IMR-90 (cell line): Measurements from ENCODE around the gene TTC23. TPM values are rescaled to one million over a fixed set of nuclear protein-coding genes. Genes with fewer than 3 reads are reported as not detected.

Experiments used
- ATAC-seq: fragments of 200-7000 bp; cut with Tn5 transposase; 2 replicates; pipeline ENCODE4 v1.9.1; 2020; ENCODE audit warnings: low read depth, mild to moderate bottlenecking, moderate library complexity
- BruUV-seq: library from RNA; stranded (reverse); fragments of 400-500 nt; replicated peaks from 2 replicates; lab custom pipeline; 2021; lab: Mats Ljungman, UMichigan
- CTCF ChIA-PET: fragments of 300-600 bp; formaldehyde crosslinking; extraction: SDS; loops from one replicate; lab custom pipeline; 2021; ENCODE audit warnings: antibody characterized with exemption; lab: Yijun Ruan, JAX
- POLR2A ChIA-PET: fragments of 300-600 bp; sonication (Branson Sonifier 250); formaldehyde crosslinking; loops from one replicate; lab custom pipeline; 2022; ENCODE audit warnings: antibody characterized with exemption; ENCODE audit not compliant: unreplicated experiment; lab: Charles Lee
- DNase-seq: peaks from one replicate; pipeline ENCODE4 v3.0.0; 2013
- H2AFZ ChIP-seq: replicated peaks from 2 replicates; pipeline ENCODE3; 2013; ENCODE audit warnings: low read length, mild to moderate bottlenecking; ENCODE audit not compliant: poor library complexity
- H2AK5ac ChIP-seq: 2 replicates; pipeline ENCODE4 v1.6.1; 2013; ENCODE audit warnings: low read depth, low read length, inconsistent platforms
- H2AK9ac ChIP-seq: replicated peaks from 2 replicates; pipeline ENCODE3; 2013; ENCODE audit warnings: mild to moderate bottlenecking, low read depth, low read length, moderate library complexity; ENCODE audit not compliant: poor library complexity
- H2BK120ac ChIP-seq: 2 replicates; pipeline ENCODE4 v1.6.1; 2013; ENCODE audit warnings: low read depth, low read length, inconsistent platforms
- H2BK15ac ChIP-seq: 3 replicates; pipeline ENCODE4 v1.6.1; 2013; ENCODE audit warnings: low read depth, low read length, inconsistent platforms
- H2BK20ac ChIP-seq: 2 replicates; pipeline ENCODE4 v1.6.1; 2013; ENCODE audit warnings: low read depth, mild to moderate bottlenecking, inconsistent platforms, low read length, moderate library complexity
- H2BK5ac ChIP-seq: 2 replicates; pipeline ENCODE4 v1.6.1; 2013; ENCODE audit warnings: mild to moderate bottlenecking, low read depth, low read length, inconsistent platforms; ENCODE audit not compliant: poor library complexity, severe bottlenecking
- H3K14ac ChIP-seq: replicated peaks from 2 replicates; pipeline ENCODE4 v1.6.1; 2013; ENCODE audit warnings: low read depth, low read length, inconsistent platforms
- H3K18ac ChIP-seq: 2 replicates; pipeline ENCODE4 v1.6.1; 2013; ENCODE audit warnings: low read depth, low read length, control low read depth
- H3K23ac ChIP-seq: 2 replicates; pipeline ENCODE4 v1.6.1; 2013; ENCODE audit warnings: low read depth, low read length, inconsistent platforms
- H3K27ac ChIP-seq: 2 replicates; pipeline ENCODE4 v1.5.1; 2013; ENCODE audit warnings: mild to moderate bottlenecking, control low read depth, low read length; ENCODE audit not compliant: insufficient read depth
- H3K27me3 ChIP-seq: 2 replicates; pipeline ENCODE4 v1.6.1; 2013; ENCODE audit warnings: low read length; ENCODE audit not compliant: control insufficient read depth, insufficient read depth
- H3K36me3 ChIP-seq: 2 replicates; pipeline ENCODE4 v1.6.1; 2013; ENCODE audit warnings: low read length, mixed read lengths; ENCODE audit not compliant: control insufficient read depth, insufficient read depth
- H3K4ac ChIP-seq: 2 replicates; pipeline ENCODE4 v1.6.1; 2013; ENCODE audit warnings: low read depth, low read length, inconsistent platforms
- H3K4me1 ChIP-seq: 2 replicates; pipeline ENCODE4 v1.6.1; 2013; ENCODE audit warnings: low read length, mixed read lengths; ENCODE audit not compliant: control insufficient read depth, insufficient read depth
- H3K4me2 ChIP-seq: 2 replicates; pipeline ENCODE4 v1.6.1; 2013; ENCODE audit warnings: low read depth, mild to moderate bottlenecking, control low read depth, low read length, moderate library complexity
- H3K4me3 ChIP-seq: 2 replicates; pipeline ENCODE4 v1.5.1; 2013; ENCODE audit warnings: low read depth, mild to moderate bottlenecking, control low read depth, low read length, moderate library complexity; ENCODE audit not compliant: insufficient read depth
- H3K56ac ChIP-seq: 2 replicates; pipeline ENCODE4 v1.6.1; 2013; ENCODE audit warnings: low read length, inconsistent platforms; ENCODE audit not compliant: insufficient read depth; ENCODE audit errors: extremely low read depth
- H3K79me1 ChIP-seq, 2 experiments: 2 replicates each; pipeline ENCODE4 v1.6.1; 2013; ENCODE audit warnings: low read length in 2 of 2, inconsistent platforms in 1 of 2, low read depth in 1 of 2
- H3K9ac ChIP-seq: 2 replicates; pipeline ENCODE4 v1.6.1; 2013; ENCODE audit warnings: low read depth, low read length, control low read depth
- H3K9me1 ChIP-seq: 2 replicates; pipeline ENCODE4 v1.6.1; 2013; ENCODE audit warnings: low read length, inconsistent platforms; ENCODE audit not compliant: insufficient read depth
- H3K9me3 ChIP-seq: 2 replicates; pipeline ENCODE4 v1.6.1; 2013; ENCODE audit warnings: low read length; ENCODE audit not compliant: control insufficient read depth, insufficient read depth
- H4K20me1 ChIP-seq: 2 replicates; pipeline ENCODE4 v1.6.1; 2013; ENCODE audit warnings: low read length, inconsistent platforms; ENCODE audit not compliant: insufficient read depth
- H4K5ac ChIP-seq: 2 replicates; pipeline ENCODE4 v1.6.1; 2013; ENCODE audit warnings: mild to moderate bottlenecking, low read depth, low read length, control low read depth
- H4K8ac ChIP-seq, 2 experiments: 2 replicates each; pipeline ENCODE4 v1.6.1; 2013; ENCODE audit warnings: low read depth in 2 of 2, low read length in 2 of 2, control low read depth in 1 of 2, inconsistent platforms in 1 of 2
- H4K91ac ChIP-seq: 2 replicates; pipeline ENCODE4 v1.6.1; 2013; ENCODE audit warnings: low read depth, low read length, inconsistent platforms; ENCODE audit not compliant: insufficient read depth
- CEBPB ChIP-seq: IDR thresholded peaks from 2 replicates; pipeline ENCODE4 v1.6.1; 2012; ENCODE audit warnings: low read depth, low read length, improper control_type of control experiment
- CHD1 ChIP-seq: IDR thresholded peaks from 2 replicates; pipeline ENCODE4 v1.6.1; 2012; ENCODE audit warnings: low read depth, low read length, improper control_type of control experiment
- MAZ ChIP-seq: IDR thresholded peaks from 2 replicates; pipeline ENCODE4 v1.6.1; 2012; ENCODE audit warnings: low read depth, mild to moderate bottlenecking, low read length, improper control_type of control experiment, moderate library complexity, borderline replicate concordance
- MXI1 ChIP-seq: IDR thresholded peaks from 2 replicates; pipeline ENCODE4 v1.6.1; 2012; ENCODE audit warnings: low read depth, mild to moderate bottlenecking, low read length, moderate library complexity, borderline replicate concordance
- NFE2L2 ChIP-seq: fragments of 150-350 bp; IDR thresholded peaks from 2 replicates; pipeline ENCODE4 v1.6.1; 2016; ENCODE audit warnings: low read depth, mild to moderate bottlenecking, low read length
- POLR2A ChIP-seq: IDR thresholded peaks from 2 replicates; pipeline ENCODE4 v1.6.1; 2012; ENCODE audit warnings: mild to moderate bottlenecking, low read depth, low read length
- RAD21 ChIP-seq: IDR thresholded peaks from 2 replicates; pipeline ENCODE4 v1.6.1; 2012; ENCODE audit warnings: low read length, improper control_type of control experiment
- WGBS, 2 experiments: methylation state at CpG; one replicate each; pipeline versions ENCODE4 v1.1.5 to v1.1.7; 2013; ENCODE audit warnings: missing lambda C conversion rate in 2 of 2; ENCODE audit not compliant: insufficient read length in 1 of 2; ENCODE audit errors: extremely low coverage in 2 of 2; 5-methylcytosine and 5-hydroxymethylcytosine counted together
- dilution Hi-C: fragments of 300-500 bp; cut with HindIII; formaldehyde crosslinking; loops from one replicate; pipeline ENCODE4 v1.14.3; 2018; ENCODE audit warnings: low sequenced_read_pairs; ENCODE audit not compliant: unreplicated experiment
- in situ Hi-C: fragments of 300-500 bp; cut with MboI; formaldehyde crosslinking; loops from 3 replicates; pipeline ENCODE4 v1.14.3; 2019; ENCODE audit warnings: low sequenced_read_pairs, inconsistent platforms, mixed read lengths
- intact Hi-C: fragments of 100-400 bp; cut with micrococcal nuclease; formaldehyde crosslinking; loops from 2 replicates; pipeline ENCODE4 v1.10.0; 2022
- polyA plus RNA-seq, 3 experiments: library from polyadenylated mRNA; depleted of rRNA; stranded (reverse); fragments of >200 nt; gene quantifications; 2 replicates each; pipeline ENCODE4 v1.2.3, GENCODE V29; 2012; ENCODE audit warnings: low replicate concordance in 1 of 3
- total RNA-seq: library from RNA; depleted of rRNA; stranded (reverse); fragments of >200 nt; gene quantifications from 2 replicates; pipeline ENCODE4 v1.2.3, GENCODE V29; 2012
- TF ChIP-seq, protein P1 (sequence below): fragments of 150-350 bp; IDR thresholded peaks from 2 replicates; pipeline ENCODE4 v1.6.1; 2016; ENCODE audit warnings: low read depth, mild to moderate bottlenecking, low read length, moderate library complexity, borderline replicate concordance

The TTC23 gene
- total and polyA plus RNA-seq, 2 of the 4 experiments (the other 2 are of a cell fraction) = 7.8 to 29.8 TPM

DNA sequence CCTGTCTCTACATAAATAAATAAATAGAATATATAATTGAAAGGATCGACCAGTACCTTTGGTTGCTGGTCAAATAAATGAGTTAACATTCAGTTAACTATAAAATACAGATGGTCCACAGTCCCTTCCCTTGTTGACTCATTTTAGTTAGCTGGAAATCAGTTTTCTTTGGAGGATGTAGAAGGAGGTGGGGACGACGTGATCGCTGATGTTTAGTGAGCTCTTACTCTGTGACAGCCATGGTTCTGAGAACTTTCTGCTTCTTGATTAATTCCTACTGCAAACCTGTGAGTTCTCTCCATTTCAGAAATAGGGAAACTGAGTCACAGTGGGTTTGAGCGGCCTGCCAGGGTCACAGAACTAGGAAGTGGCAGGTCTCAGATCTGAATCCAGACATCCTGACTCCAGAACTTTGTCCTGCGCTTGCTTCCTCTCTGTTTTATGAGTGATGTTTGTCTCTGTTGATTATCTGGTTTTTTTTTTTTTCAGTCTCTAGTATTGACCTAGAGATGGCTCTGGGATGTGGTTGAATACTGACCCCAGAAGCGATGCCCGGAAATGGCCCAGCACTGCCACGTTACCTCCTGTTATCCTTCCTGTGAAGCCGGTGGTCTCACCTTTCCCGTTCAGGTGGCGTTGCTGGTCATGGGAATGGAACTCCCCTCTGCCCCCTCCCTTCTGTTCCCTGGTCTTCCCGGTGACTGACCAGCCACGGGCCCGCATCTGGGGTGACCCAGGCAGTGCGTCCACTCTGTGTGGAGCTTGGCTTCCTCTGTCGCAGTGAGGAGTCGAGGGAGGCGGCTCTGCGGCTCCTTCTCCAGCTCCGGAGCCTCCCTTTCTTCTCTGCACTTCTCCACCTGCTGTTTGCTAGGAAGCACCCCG, 126.3 kb downstream of the TTC23 start:
- in situ Hi-C loops (loop anchor here (25.0 kb wide), 1 partner anchor 614 kb away; the partner anchor contains the start of gene LYSMD4), dilution Hi-C loops (loop anchor here (25.0 kb wide), 1 partner anchor 89 kb away; no protein-coding TSS in a partner anchor), intact Hi-C loops (loop anchor here (5.0 kb wide), 1 partner anchor 89 kb away; no protein-coding TSS in a partner anchor)
- Histone ChIP-seq H3K4me1 (peaks cover 14% of the 10 kb centered on the region), H3K27ac (peak overlapping the region; percentile 71), H3K9ac (peak overlapping the region; percentile 6; the same call in 1 of the 2 replicates), H3K27me3 (no peaks in the 10 kb centered on the region), H4K5ac (peak overlapping the region; percentile 39; the same call in 1 of the 2 replicates), H3K79me1 (peaks cover 5 to 24% of the 10 kb centered on the region in 2 experiments; a peak in 3 of 4 replicates), H2BK15ac (peak overlapping the region; percentile 60; the same call in 2 of the 3 replicates), H2AFZ (peak overlapping the region; percentile 75), H2BK5ac (peak overlapping the region; percentile 77), H4K91ac (peak overlapping the region; percentile 64), H3K23ac (peak overlapping the region; percentile 63; the same call in 1 of the 2 replicates), H2AK5ac (peak overlapping the region; percentile 89), H2BK20ac (peak overlapping the region; percentile 73), H3K9me1 (peaks cover 22% of the 10 kb centered on the region), H4K8ac (peak overlapping the region in 1 of 2 experiments; percentile 78; a peak in 2 of 4 replicates), H2AK9ac (peak overlapping the region; percentile 83), H3K14ac (peak overlapping the region; percentile 42), H2BK120ac (peak overlapping the region; percentile 88), H3K4ac (peak overlapping the region; percentile 81), H3K56ac (0 out of 2 replicates have a peak overlapping the region, but pooled peaks have one; percentile 25), H3K36me3 (peaks cover 2% of the 10 kb centered on the region; the same call in 1 of the 2 replicates), H3K18ac (peak overlapping the region; percentile 31; the same call in 1 of the 2 replicates), H3K9me3 (no peaks in the 10 kb centered on the region), H4K20me1 (no peaks in the 10 kb centered on the region; the same call in 1 of the 2 replicates), H3K4me2 (peak overlapping the region; percentile 57), H3K4me3 (no peak overlapping the region)
- CTCF ChIA-PET = no interaction called here
- DNase-seq (no peak), ATAC-seq (no peak)
- no TSS peak for BruUV-seq
- POLR2A ChIA-PET = no interaction called here
- TF ChIP-seq POLR2A (no peak; the same call in 1 of the 2 replicates), MAZ (no peak), CHD1 (no peak), MXI1 (no peak), CEBPB (no peak), NFE2L2 (no peak), RAD21 (no peak)
- TF ChIP-seq, protein P1, sequence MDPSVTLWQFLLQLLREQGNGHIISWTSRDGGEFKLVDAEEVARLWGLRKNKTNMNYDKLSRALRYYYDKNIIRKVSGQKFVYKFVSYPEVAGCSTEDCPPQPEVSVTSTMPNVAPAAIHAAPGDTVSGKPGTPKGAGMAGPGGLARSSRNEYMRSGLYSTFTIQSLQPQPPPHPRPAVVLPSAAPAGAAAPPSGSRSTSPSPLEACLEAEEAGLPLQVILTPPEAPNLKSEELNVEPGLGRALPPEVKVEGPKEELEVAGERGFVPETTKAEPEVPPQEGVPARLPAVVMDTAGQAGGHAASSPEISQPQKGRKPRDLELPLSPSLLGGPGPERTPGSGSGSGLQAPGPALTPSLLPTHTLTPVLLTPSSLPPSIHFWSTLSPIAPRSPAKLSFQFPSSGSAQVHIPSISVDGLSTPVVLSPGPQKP = no peak
- 34% methylated on average over 9 of the region's 22 CpGs; no CpG with 5 or more reads in 1 of the 2 experiments for WGBS, 2 experiments
